HG02852 (cell line): ENCODE measurements around the gene COL13A1.

Source experiments
- ATAC-seq: cut with Tn5 transposase; IDR thresholded peaks from one replicate; pipeline ENCODE4 v1.9.1; 2021; ENCODE audit warnings: mild to moderate bottlenecking, moderate library complexity; ENCODE audit not compliant: unreplicated experiment

The COL13A1 gene

GRCh38 chr10:69818676-69819239, 17.1 kb downstream of the COL13A1 start:
- ATAC-seq: no peak

GRCh38 chr10:69819716-69820506, 18.2 kb downstream of the COL13A1 start:
- no peak for ATAC-seq

- no peak for ATAC-seq
Observed at GRCh38 chr10:69820817-69821216, 19.1 kb downstream of the COL13A1 start.

- ATAC-seq: no peak
Observed at GRCh38 chr10:69825604-69826003, 23.9 kb downstream of the COL13A1 start.

GRCh38 chr10:69826094-69826493, 24.4 kb downstream of the COL13A1 start:
- no peak for ATAC-seq

GRCh38 chr10:69826789-69827554, 25.3 kb downstream of the COL13A1 start:
- ATAC-seq: no peak

- ATAC-seq: no peak
Observed at GRCh38 chr10:69828144-69828870, 26.6 kb downstream of the COL13A1 start.

GRCh38 chr10:69829775-69830174, 28.1 kb downstream of the COL13A1 start:
- no peak for ATAC-seq

- ATAC-seq: no peak
Observed at GRCh38 chr10:69831231-69831855, 29.6 kb downstream of the COL13A1 start.

GRCh38 chr10:69835233-69835632, 33.5 kb downstream of the COL13A1 start:
- no peak for ATAC-seq

GRCh38 chr10:69835875-69836730, 34.4 kb downstream of the COL13A1 start:
- no peak for ATAC-seq

GRCh38 chr10:69836731-69837030, 35.0 kb downstream of the COL13A1 start:
- ATAC-seq: no peak

GRCh38 chr10:69837261-69837660, 35.6 kb downstream of the COL13A1 start:
- no peak for ATAC-seq

- no peak for ATAC-seq
Observed at GRCh38 chr10:69838418-69838817, 36.7 kb downstream of the COL13A1 start.

- no peak for ATAC-seq
Observed at GRCh38 chr10:69838853-69839252, 37.1 kb downstream of the COL13A1 start.

- ATAC-seq: no peak
Observed at GRCh38 chr10:69839696-69840345, 38.1 kb downstream of the COL13A1 start.

GRCh38 chr10:69840773-69841172, 39.1 kb downstream of the COL13A1 start:
- no peak for ATAC-seq

- ATAC-seq: no peak
Observed at GRCh38 chr10:69842020-69842419, 40.3 kb downstream of the COL13A1 start.

- ATAC-seq: no peak
Observed at GRCh38 chr10:69842882-69843281, 41.2 kb downstream of the COL13A1 start.

- ATAC-seq: no peak
Observed at GRCh38 chr10:69843923-69844322, 42.2 kb downstream of the COL13A1 start.
